Hepatocyte (in vitro differentiated cells): Measurements from ENCODE around the gene ANKHD1.

Source experiments
- EZH2 ChIP-seq: fragments of 200-600 bp; sonication (generic); IDR thresholded peaks from 2 replicates; pipeline ENCODE4 v1.6.1; 2016; ENCODE audit warnings: antibody characterized with exemption, mild to moderate bottlenecking, borderline replicate concordance
- EZH2phosphoT487 ChIP-seq: fragments of 200-600 bp; sonication (generic); IDR thresholded peaks from one replicate; pipeline ENCODE4 v1.6.1; 2018; ENCODE audit warnings: antibody characterized with exemption, mild to moderate bottlenecking, low read depth, moderate library complexity; ENCODE audit not compliant: unreplicated experiment, severe bottlenecking
- TF ChIP-seq, protein P1 (sequence below): fragments of 200-600 bp; sonication (generic); IDR thresholded peaks from 2 replicates; pipeline ENCODE4 v1.5.1; 2016; ENCODE audit warnings: antibody characterized with exemption, mild to moderate bottlenecking; ENCODE audit not compliant: poor library complexity

DNA sequence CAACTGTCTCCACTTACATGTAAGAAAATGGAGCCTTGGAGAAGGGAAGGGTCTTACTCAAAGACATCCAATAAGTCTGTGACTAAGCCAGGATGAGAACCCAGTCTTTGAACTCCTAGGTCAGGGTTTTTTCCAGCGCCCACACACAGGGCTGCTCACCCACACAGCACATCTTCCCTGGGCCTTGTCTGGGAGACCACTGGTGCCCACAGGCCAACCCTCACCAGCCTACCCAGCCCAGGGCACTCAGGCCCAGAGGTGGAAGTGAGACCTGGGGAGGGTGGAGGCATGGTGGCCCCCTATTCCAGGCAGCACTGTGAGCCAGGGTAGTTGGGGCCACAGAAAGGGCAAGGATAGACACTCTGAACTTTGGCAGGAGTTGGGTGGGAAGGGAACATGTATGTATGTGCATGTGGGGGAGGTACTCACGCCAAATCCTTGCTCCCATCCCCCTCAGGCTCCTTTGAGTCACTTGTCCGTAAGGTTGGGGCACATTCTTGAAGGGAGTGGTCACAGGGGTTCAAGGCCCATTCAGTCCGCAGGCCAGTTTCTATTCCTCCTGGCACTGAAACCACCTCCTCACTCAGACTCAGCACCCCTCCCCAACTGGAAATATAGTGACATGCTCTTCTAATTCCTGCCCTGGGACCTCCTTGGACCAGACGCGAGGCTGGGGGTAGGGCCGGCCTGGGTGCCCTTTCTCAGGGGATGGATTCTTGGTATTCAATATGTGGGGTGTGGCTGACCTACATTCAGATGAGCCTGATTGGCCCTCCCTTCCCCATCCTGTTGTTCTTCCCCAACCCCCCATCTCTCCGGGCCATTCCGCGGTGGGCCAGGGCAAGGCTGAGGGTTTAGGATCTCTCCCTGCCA, 44.5 kb upstream of the ANKHD1 start:
- TF ChIP-seq, protein P1, sequence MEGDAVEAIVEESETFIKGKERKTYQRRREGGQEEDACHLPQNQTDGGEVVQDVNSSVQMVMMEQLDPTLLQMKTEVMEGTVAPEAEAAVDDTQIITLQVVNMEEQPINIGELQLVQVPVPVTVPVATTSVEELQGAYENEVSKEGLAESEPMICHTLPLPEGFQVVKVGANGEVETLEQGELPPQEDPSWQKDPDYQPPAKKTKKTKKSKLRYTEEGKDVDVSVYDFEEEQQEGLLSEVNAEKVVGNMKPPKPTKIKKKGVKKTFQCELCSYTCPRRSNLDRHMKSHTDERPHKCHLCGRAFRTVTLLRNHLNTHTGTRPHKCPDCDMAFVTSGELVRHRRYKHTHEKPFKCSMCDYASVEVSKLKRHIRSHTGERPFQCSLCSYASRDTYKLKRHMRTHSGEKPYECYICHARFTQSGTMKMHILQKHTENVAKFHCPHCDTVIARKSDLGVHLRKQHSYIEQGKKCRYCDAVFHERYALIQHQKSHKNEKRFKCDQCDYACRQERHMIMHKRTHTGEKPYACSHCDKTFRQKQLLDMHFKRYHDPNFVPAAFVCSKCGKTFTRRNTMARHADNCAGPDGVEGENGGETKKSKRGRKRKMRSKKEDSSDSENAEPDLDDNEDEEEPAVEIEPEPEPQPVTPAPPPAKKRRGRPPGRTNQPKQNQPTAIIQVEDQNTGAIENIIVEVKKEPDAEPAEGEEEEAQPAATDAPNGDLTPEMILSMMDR, result no peak
- no peak for TF ChIP-seq EZH2
- TF ChIP-seq EZH2phosphoT487, result no peak
